Measurements from ENCODE around the gene ACTN1.
"Not testable (repeated sequence)": the region's sequence is repeated elsewhere in the genome, so short reads cannot be mapped to it uniquely, and the experiment has no call there.

ACTN1 gene

DNA sequence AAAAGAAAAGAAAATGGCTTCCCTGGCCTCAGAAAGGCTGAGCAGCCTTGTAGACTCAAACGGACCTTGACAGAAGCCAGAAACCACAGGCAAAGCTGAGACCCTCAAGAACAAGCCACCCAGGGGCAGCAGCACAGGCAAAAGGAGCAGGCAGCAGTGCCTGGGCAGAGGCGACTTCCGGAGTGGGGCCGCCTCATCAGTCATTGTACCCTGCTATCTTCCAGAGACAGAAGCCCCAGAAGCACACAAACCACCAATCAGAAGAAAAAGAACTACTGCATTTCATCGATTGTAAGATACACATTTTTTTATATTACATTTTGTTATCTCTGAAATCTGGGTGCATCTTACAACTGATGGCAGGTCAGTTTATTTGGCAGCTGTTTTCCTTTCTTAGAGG lies 128.0 kb downstream of the ACTN1 start:
- H3K9me3 Mint-ChIP-seq, result no peaks in the 10 kb centered on the region
- no peaks in the 10 kb centered on the region for H3K36me3 Mint-ChIP-seq (ENCODE audit: low read depth)
- no peak overlapping the region for H3K4me3 Mint-ChIP-seq
- TF ChIP-seq, protein P1, sequence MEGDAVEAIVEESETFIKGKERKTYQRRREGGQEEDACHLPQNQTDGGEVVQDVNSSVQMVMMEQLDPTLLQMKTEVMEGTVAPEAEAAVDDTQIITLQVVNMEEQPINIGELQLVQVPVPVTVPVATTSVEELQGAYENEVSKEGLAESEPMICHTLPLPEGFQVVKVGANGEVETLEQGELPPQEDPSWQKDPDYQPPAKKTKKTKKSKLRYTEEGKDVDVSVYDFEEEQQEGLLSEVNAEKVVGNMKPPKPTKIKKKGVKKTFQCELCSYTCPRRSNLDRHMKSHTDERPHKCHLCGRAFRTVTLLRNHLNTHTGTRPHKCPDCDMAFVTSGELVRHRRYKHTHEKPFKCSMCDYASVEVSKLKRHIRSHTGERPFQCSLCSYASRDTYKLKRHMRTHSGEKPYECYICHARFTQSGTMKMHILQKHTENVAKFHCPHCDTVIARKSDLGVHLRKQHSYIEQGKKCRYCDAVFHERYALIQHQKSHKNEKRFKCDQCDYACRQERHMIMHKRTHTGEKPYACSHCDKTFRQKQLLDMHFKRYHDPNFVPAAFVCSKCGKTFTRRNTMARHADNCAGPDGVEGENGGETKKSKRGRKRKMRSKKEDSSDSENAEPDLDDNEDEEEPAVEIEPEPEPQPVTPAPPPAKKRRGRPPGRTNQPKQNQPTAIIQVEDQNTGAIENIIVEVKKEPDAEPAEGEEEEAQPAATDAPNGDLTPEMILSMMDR (IDR thresholded peaks at IDR 0.05; ENCODE audit: unreplicated experiment in 3 of 3), result no peak
- no peak overlapping the region for H3K27ac Mint-ChIP-seq
- H3K4me1 Mint-ChIP-seq, result no peaks in the 10 kb centered on the region
- H3K27me3 Mint-ChIP-seq (ENCODE audit: low read depth), result no peaks in the 10 kb centered on the region

DNA sequence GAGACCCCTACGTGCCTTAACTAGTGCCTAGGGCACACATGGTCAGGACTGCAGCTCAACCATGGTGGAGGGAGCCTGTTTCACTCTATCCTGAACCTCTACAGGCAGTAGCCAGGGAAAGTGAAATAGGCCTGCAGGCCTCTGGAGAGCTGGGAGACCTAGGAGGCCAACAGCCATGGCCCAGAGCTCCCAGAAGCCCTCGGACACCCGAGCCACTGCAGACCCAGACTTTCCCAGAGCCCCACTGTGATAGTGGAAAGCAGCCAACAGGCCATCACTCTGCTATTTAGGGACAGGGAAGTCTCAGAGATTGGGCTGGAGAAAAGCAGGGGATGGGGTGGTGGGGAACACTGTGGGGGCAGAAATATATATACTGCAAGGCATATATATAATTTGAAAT lies 129.7 kb downstream of the ACTN1 start:
- Mint-ChIP-seq H3K27me3 (ENCODE audit: low read depth) (no peaks in the 10 kb centered on the region), H3K9me3 (no peaks in the 10 kb centered on the region), H3K4me1 (no peaks in the 10 kb centered on the region), H3K4me3 (no peak overlapping the region), H3K27ac (no peak overlapping the region), H3K36me3 (ENCODE audit: low read depth) (no peaks in the 10 kb centered on the region)
- TF ChIP-seq, protein P1 (IDR thresholded peaks at IDR 0.05; ENCODE audit: unreplicated experiment in 3 of 3), result no peak

DNA sequence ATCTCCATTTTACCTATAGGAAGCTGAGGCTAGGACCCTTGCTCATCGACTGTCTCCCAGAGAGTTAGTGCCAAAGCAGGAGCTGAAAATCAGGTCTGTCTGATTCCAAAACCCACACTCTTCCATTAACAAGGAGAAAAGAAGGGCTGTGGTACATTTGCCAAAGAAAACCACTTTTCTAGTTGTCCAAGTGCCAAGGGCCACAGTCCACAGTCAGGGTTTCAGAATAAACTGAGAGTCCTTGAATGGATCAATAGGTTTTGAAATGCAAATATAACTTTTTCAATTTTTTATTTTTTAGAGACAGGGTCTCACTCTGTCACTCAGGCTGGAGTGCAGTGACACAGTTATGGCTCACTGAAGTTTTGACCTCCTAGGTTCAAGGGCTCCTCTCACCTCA lies 130.8 kb downstream of the ACTN1 start:
- H3K27ac Mint-ChIP-seq, result no peak overlapping the region
- no peaks in the 10 kb centered on the region for H3K9me3 Mint-ChIP-seq
- H3K36me3 Mint-ChIP-seq (ENCODE audit: low read depth), result no peaks in the 10 kb centered on the region
- TF ChIP-seq, protein P1 (IDR thresholded peaks at IDR 0.05; ENCODE audit: unreplicated experiment in 3 of 3), result no peak
- H3K4me3 Mint-ChIP-seq, result no peak overlapping the region
- H3K4me1 Mint-ChIP-seq, result peaks cover 9% of the 10 kb centered on the region
- no peaks in the 10 kb centered on the region for H3K27me3 Mint-ChIP-seq (ENCODE audit: low read depth)

DNA sequence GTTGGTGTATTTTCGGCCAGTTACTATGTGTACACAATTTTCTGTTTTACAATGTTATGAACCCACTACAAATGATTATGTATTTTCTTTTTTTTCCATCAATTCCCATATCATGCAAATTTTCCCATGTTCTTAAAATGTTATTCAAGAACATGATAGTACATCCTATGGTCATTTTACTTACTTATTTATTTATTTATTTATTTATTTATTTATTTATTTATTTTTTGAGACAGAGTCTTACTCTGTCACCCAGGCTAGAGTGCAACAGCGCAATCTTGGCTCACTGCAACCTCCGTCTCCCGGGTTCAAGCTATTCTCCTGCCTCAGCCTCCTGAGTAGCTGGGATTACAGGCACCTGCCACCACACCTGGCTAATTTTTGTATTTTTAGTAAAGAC lies 131.5 kb downstream of the ACTN1 start:
- H3K27ac Mint-ChIP-seq; H3K27me3 Mint-ChIP-seq (ENCODE audit: low read depth); H3K9me3 Mint-ChIP-seq; H3K4me3 Mint-ChIP-seq; H3K36me3 Mint-ChIP-seq (ENCODE audit: low read depth): not testable (repeated sequence)
- H3K4me1 Mint-ChIP-seq, result peaks cover 14% of the 10 kb centered on the region

DNA sequence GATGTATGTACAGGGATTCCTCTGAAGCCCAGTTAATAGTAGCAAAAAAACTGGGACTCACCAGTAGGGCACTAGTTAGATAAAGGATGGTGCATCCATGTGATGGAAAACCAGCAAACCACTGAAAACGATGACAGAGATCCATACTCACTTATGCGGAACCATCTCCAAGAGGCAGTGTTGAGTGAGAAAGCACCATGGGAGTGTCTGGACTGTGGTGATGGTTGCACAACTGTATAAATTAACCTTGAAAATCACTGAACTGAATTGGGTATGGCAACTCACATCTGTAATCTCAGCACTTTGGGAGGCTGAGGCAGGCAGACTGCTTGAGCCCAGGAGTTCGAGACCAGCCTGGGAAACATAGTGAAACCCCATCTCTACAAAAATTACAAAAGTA lies 132.6 kb downstream of the ACTN1 start:
- H3K36me3 Mint-ChIP-seq (ENCODE audit: low read depth), result no peaks in the 10 kb centered on the region
- H3K27me3 Mint-ChIP-seq (ENCODE audit: low read depth), result no peaks in the 10 kb centered on the region
- TF ChIP-seq, protein P1 (IDR thresholded peaks at IDR 0.05; ENCODE audit: unreplicated experiment in 3 of 3), result no peak
- H3K4me3 Mint-ChIP-seq, result no peak overlapping the region
- no peak overlapping the region for H3K27ac Mint-ChIP-seq
- peaks cover 25% of the 10 kb centered on the region for H3K4me1 Mint-ChIP-seq
- no peaks in the 10 kb centered on the region for H3K9me3 Mint-ChIP-seq

DNA sequence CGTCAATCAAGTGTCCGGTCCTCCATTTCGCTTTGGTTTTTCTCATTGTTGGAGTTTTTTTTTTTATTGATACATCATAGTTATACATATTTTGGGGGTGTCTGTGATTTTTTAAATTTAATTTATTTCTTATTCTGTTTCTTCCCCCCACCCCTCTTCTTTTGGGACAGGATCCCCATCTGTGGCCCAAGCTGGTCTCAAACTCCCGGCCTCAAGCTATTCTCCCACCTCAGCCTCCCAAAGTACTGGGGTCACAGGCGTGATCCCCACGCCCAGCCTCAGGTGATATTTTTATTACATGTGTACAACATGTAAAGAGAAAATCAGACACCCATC lies 134.9 kb downstream of the ACTN1 start:
- TF ChIP-seq, protein P1 (IDR thresholded peaks at IDR 0.05; ENCODE audit: unreplicated experiment in 3 of 3), result no peak
- H3K4me3 Mint-ChIP-seq, result peak overlapping the region; percentile 76 to 90 (median 82)
- H3K27me3 Mint-ChIP-seq (ENCODE audit: low read depth), result no peaks in the 10 kb centered on the region
- peaks cover 5% of the 10 kb centered on the region for H3K36me3 Mint-ChIP-seq (ENCODE audit: low read depth)
- H3K27ac Mint-ChIP-seq, result peak overlapping the region in 2 of 3 experiments; percentile 98
- peaks cover 8% of the 10 kb centered on the region for H3K9me3 Mint-ChIP-seq
- H3K4me1 Mint-ChIP-seq, result peaks cover 29% of the 10 kb centered on the region

Data from nephron (organoid).